Nephron progenitor cell (in vitro differentiated cells): ENCODE results near the gene BST2.
A peak's percentile ranks its signal among the peaks of the same experiment; 100 is the strongest.

Experiments
- DNase-seq: peaks from one replicate; pipeline ENCODE4 v3.0.0; 2021
- H3K27ac Mint-ChIP-seq: 2 replicates; pipeline ENCODE4 v1.8.0; 2021; ENCODE audit warnings: mild to moderate bottlenecking, moderate library complexity, mixed read lengths
- H3K27me3 Mint-ChIP-seq: 2 replicates; pipeline ENCODE4 v1.8.0; 2021; ENCODE audit warnings: mild to moderate bottlenecking, low read depth, mixed read lengths; ENCODE audit not compliant: poor library complexity
- H3K36me3 Mint-ChIP-seq: 2 replicates; pipeline ENCODE4 v1.8.0; 2021; ENCODE audit warnings: low read depth, mixed read lengths
- H3K4me1 Mint-ChIP-seq: 2 replicates; pipeline ENCODE4 v1.8.0; 2021; ENCODE audit warnings: mixed read lengths
- H3K4me3 Mint-ChIP-seq: 2 replicates; pipeline ENCODE4 v1.8.0; 2021; ENCODE audit warnings: mild to moderate bottlenecking, moderate library complexity, mixed read lengths
- H3K9me3 Mint-ChIP-seq: 2 replicates; pipeline ENCODE4 v1.8.0; 2021; ENCODE audit warnings: mild to moderate bottlenecking, moderate library complexity, mixed read lengths
- CTCF ChIP-seq: fragments of 200-600 bp; sonication (generic); IDR thresholded peaks from 2 replicates; pipeline ENCODE4 v1.5.0; 2021; ENCODE audit warnings: antibody characterized with exemption

BST2 gene

GRCh38 chr19:17421942-17422341 lies 16.5 kb upstream of the BST2 start:
- Mint-ChIP-seq H3K27ac (no peak overlapping the region), H3K4me1 (peaks cover 58% of the 10 kb centered on the region), H3K27me3 (peaks cover 4% of the 10 kb centered on the region), H3K4me3 (no peak overlapping the region), H3K36me3 (peaks cover 12% of the 10 kb centered on the region), H3K9me3 (no peaks in the 10 kb centered on the region)
- TF ChIP-seq CTCF: no peak
- DNase-seq: no peak

- no peak for TF ChIP-seq CTCF
- Mint-ChIP-seq H3K4me1 (peaks cover 69% of the 10 kb centered on the region), H3K27me3 (peaks cover 4% of the 10 kb centered on the region), H3K4me3 (peak overlapping the region; percentile 89), H3K9me3 (no peaks in the 10 kb centered on the region), H3K27ac (peak overlapping the region; percentile 83), H3K36me3 (peaks cover 15% of the 10 kb centered on the region)
- peak; percentile 55 for DNase-seq
Observed at GRCh38 chr19:17420475-17420924, 15.1 kb upstream of the BST2 start.

DNA sequence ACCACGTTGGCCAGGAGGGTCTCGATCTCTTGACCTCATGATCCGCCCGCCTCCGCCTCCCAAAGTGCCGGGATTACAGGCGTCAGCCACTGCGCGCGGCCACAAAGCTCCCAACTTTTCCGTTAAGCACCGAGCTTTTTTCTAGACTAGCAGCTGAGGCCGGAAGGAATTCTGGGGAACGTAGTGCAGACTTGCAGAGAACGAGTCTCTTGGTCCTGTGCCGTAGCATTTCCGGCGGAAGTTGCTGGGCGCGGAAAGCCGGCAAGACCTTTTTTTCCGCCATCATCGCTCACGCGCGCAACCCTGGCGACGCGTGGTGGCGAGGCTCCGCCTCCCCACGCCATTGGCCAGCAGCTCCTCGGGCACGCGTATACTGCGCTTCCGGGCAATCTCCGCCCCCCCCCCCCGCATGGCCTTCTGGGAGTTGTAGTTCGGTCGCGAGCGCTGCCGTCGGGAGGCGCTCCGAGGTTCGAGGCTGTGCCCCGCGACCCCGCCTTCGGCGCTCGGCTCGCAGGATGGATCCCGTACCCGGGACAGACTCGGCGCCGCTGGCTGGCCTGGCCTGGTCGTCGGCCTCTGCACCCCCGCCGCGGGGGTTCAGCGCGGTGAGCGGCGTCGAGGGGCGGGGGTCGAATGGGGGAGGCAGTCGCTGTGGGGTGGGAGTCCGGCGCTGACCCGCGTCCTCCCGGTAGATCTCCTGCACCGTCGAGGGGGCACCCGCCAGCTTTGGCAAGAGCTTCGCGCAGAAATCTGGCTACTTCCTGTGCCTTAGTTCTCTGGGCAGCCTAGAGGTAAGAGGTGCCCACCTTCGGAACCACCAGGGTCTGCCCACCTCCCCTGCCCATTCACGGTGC lies 14.4 kb upstream of the BST2 start, which contains the start of gene MVB12A:
Gene MVB12A, plus strand, starts transcription at position 427 of the 854 bp plus-strand sequence. Its CDS starts 89 bp downstream, at position 516.
- Mint-ChIP-seq H3K4me1 (peaks cover 69% of the 10 kb centered on the region), H3K36me3 (peaks cover 18% of the 10 kb centered on the region), H3K9me3 (no peaks in the 10 kb centered on the region), H3K27me3 (peaks cover 4% of the 10 kb centered on the region), H3K27ac (peak within 1 kb of the TSS; percentile 99), H3K4me3 (peak within 1 kb of the TSS; percentile 89)
- TF ChIP-seq CTCF: no peak
- peak; percentile 94 for DNase-seq

- Mint-ChIP-seq H3K4me3 (peak overlapping the region; percentile 89), H3K4me1 (peaks cover 67% of the 10 kb centered on the region), H3K36me3 (peaks cover 18% of the 10 kb centered on the region), H3K9me3 (no peaks in the 10 kb centered on the region), H3K27ac (peak overlapping the region; percentile 99), H3K27me3 (peaks cover 4% of the 10 kb centered on the region)
- no peak for DNase-seq
- TF ChIP-seq CTCF: no peak
Observed at GRCh38 chr19:17419154-17419620, 13.8 kb upstream of the BST2 start.

DNA sequence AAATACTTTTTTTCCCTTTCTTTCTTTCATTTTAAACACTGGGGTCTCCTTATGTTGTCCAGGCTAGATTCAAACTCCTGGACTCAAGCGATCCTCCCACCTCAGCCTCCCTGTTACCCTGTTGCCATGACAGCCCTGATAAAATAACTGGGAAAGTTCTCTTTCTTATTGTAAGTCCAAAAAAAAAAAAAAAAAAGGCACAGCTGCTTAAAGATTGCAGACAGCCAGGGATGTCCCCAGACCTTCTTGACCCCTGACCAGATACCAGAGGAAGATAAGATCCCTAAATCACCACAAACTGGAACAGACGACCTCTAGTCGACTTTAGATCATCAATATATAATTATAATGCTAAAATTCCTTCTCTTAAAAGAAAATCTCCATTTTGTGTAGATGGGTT lies 13.3 kb upstream of the BST2 start:
- peaks cover 68% of the 10 kb centered on the region for H3K4me1 Mint-ChIP-seq

More for the DNA sequence above, 13.3 kb upstream of the BST2 start:
- H3K9me3 Mint-ChIP-seq: no peaks in the 10 kb centered on the region
- DNase-seq: no peak
- H3K36me3 Mint-ChIP-seq: peaks cover 18% of the 10 kb centered on the region
- peak overlapping the region; percentile 99 for H3K27ac Mint-ChIP-seq
- peak overlapping the region; percentile 89 for H3K4me3 Mint-ChIP-seq
- TF ChIP-seq CTCF: no peak
- H3K27me3 Mint-ChIP-seq: peaks cover 4% of the 10 kb centered on the region
